ENCODE results near the gene GJA3.

Gene GJA3

GRCh38 chr13:20145521-20145920, 15.3 kb downstream of the GJA3 start:
- Histone ChIP-seq H3K4me3 (replicated peaks; ENCODE audit: low read depth, low read length) (no peak overlapping the region), H3K36me3 (ENCODE audit: control insufficient read depth, insufficient read depth, low read length) (no peaks in the 10 kb centered on the region), H3K27me3 (replicated peaks; ENCODE audit: control insufficient read depth, insufficient read depth, low read length) (no peaks in the 10 kb centered on the region)
- no peak for DNase-seq (ENCODE audit: extremely low read depth, insufficient read length)
- no peak for TF ChIP-seq CTCF (IDR thresholded peaks at IDR 0.05; ENCODE audit: insufficient read depth, low read length, poor library complexity, severe bottlenecking)

- no peak for DNase-seq (ENCODE audit: extremely low read depth, insufficient read length)
- Histone ChIP-seq H3K27me3 (replicated peaks; ENCODE audit: control insufficient read depth, insufficient read depth, low read length) (no peaks in the 10 kb centered on the region), H3K36me3 (ENCODE audit: control insufficient read depth, insufficient read depth, low read length) (no peaks in the 10 kb centered on the region), H3K4me3 (replicated peaks; ENCODE audit: low read depth, low read length) (no peak overlapping the region)
- TF ChIP-seq CTCF (IDR thresholded peaks at IDR 0.05; ENCODE audit: insufficient read depth, low read length, poor library complexity, severe bottlenecking), result no peak
Observed at GRCh38 chr13:20144141-20144850, 16.6 kb downstream of the GJA3 start.

- DNase-seq (ENCODE audit: extremely low read depth, insufficient read length), result no peak
- TF ChIP-seq CTCF (IDR thresholded peaks at IDR 0.05; ENCODE audit: insufficient read depth, low read length, poor library complexity, severe bottlenecking), result no peak
- Histone ChIP-seq H3K4me3 (replicated peaks; ENCODE audit: low read depth, low read length) (no peak overlapping the region), H3K27me3 (replicated peaks; ENCODE audit: control insufficient read depth, insufficient read depth, low read length) (no peaks in the 10 kb centered on the region), H3K36me3 (ENCODE audit: control insufficient read depth, insufficient read depth, low read length) (no peaks in the 10 kb centered on the region)
Observed at GRCh38 chr13:20142927-20143480, 17.8 kb downstream of the GJA3 start.

GRCh38 chr13:20142023-20142926, 18.6 kb downstream of the GJA3 start:
- H3K36me3 ChIP-seq (ENCODE audit: control insufficient read depth, insufficient read depth, low read length), result no peaks in the 10 kb centered on the region
- DNase-seq (ENCODE audit: extremely low read depth, insufficient read length), result no peak
- no peaks in the 10 kb centered on the region for H3K27me3 ChIP-seq (replicated peaks; ENCODE audit: control insufficient read depth, insufficient read depth, low read length)
- no peak for TF ChIP-seq CTCF (IDR thresholded peaks at IDR 0.05; ENCODE audit: insufficient read depth, low read length, poor library complexity, severe bottlenecking)
- no peak overlapping the region for H3K4me3 ChIP-seq (replicated peaks; ENCODE audit: low read depth, low read length)

- DNase-seq (ENCODE audit: extremely low read depth, insufficient read length), result no peak
- TF ChIP-seq CTCF (IDR thresholded peaks at IDR 0.05; ENCODE audit: insufficient read depth, low read length, poor library complexity, severe bottlenecking), result no peak
- H3K36me3 ChIP-seq (ENCODE audit: control insufficient read depth, insufficient read depth, low read length), result no peaks in the 10 kb centered on the region
- no peaks in the 10 kb centered on the region for H3K27me3 ChIP-seq (replicated peaks; ENCODE audit: control insufficient read depth, insufficient read depth, low read length)
- H3K4me3 ChIP-seq (replicated peaks; ENCODE audit: low read depth, low read length), result no peak overlapping the region
Observed at GRCh38 chr13:20141238-20142022, 19.4 kb downstream of the GJA3 start.

All from GM06990 (cell line).